HCT116 (cell line): ENCODE data around the gene NKX2-1. TPM values are rescaled to one million over a fixed set of nuclear protein-coding genes. Genes with fewer than 3 reads are reported as not detected.

Source experiments
- ATAC-seq: fragments of 200-7000 bp; cut with Tn5 transposase; 2 replicates; pipeline ENCODE4 v1.9.1; 2020; ENCODE audit warnings: mild to moderate bottlenecking, moderate library complexity
- BruUV-seq: library from RNA; stranded (reverse); fragments of 400-500 nt; replicated peaks from 2 replicates; lab custom pipeline; 2021; lab: Mats Ljungman, UMichigan
- CTCF ChIA-PET: fragments of 300-600 bp; sonication (Branson Sonifier 250); formaldehyde crosslinking; loops from one replicate; lab custom pipeline; 2021; ENCODE audit warnings: antibody characterized with exemption; lab: Charles Lee
- POLR2A ChIA-PET: fragments of 300-600, 350-600 bp; sonication (Branson Sonifier 250); formaldehyde crosslinking; loops from one replicate; lab custom pipeline; 2021; ENCODE audit warnings: antibody characterized with exemption; lab: Charles Lee
- RAD21 ChIA-PET, 2 experiments: fragments of 300-600 bp; sonication (Branson Sonifier 250); formaldehyde crosslinking; loops; one replicate each; lab custom pipeline; 2023; ENCODE audit warnings: low total read pairs in 2 of 2; ENCODE audit not compliant: uncharacterized antibody in 2 of 2, unreplicated experiment in 2 of 2, low non-redundant PET in 1 of 2; lab: Charles Lee
- DNase-seq: peaks from one replicate; pipeline ENCODE4 v3.0.0-alpha.2; 2010; ENCODE audit warnings: low read depth, low spot score
- H2AFZ ChIP-seq: fragments of 200-600 bp; shearing (Covaris generic), sonication (generic); 2 replicates; pipeline ENCODE4 v1.6.1; 2017; ENCODE audit warnings: low read depth, mixed run types, mixed read lengths, antibody characterized with exemption, low read length; ENCODE audit not compliant: poor library complexity, severe bottlenecking
- H3K27ac ChIP-seq: 2 replicates; pipeline ENCODE4 v1.5.1; 2012; ENCODE audit warnings: low read depth, low read length
- H3K27me3 ChIP-seq: fragments of 200-600 bp; sonication (generic); 2 replicates; pipeline ENCODE4 v1.6.1; 2016; ENCODE audit warnings: mixed run types, low read length, mixed read lengths; ENCODE audit not compliant: insufficient read depth
- H3K36me3 ChIP-seq, 2 experiments: fragments of 200-500 bp in 1 of 2; fragments of 200-600 bp in 1 of 2; sonication (Bioruptor generic) in 1 of 2; sonication (generic) in 1 of 2; 2 replicates each; pipeline versions ENCODE4 v1.5.1 to v1.6.1; 2014 to 2016; ENCODE audit warnings: low read length in 2 of 2, inconsistent platforms in 1 of 2, mixed read lengths in 1 of 2, mixed run types in 1 of 2; ENCODE audit not compliant: insufficient read depth in 2 of 2, control insufficient read depth in 1 of 2
- H3K4me1 ChIP-seq, 2 experiments: fragments of 200-600 bp in 1 of 2; sonication (generic) in 1 of 2; 2 replicates each; pipeline versions ENCODE4 v1.5.1 to v1.6.1; 2012 to 2017; ENCODE audit warnings: low read length in 2 of 2, inconsistent platforms in 1 of 2, mild to moderate bottlenecking in 1 of 2, mixed read lengths in 1 of 2, mixed run types in 1 of 2, moderate library complexity in 1 of 2; ENCODE audit not compliant: insufficient read depth in 2 of 2, control insufficient read depth in 1 of 2
- H3K4me2 ChIP-seq: fragments of 200-600 bp; sonication (generic); 2 replicates; pipeline ENCODE4 v1.6.1; 2017; ENCODE audit warnings: mixed run types, low read length, mixed read lengths
- H3K4me3 ChIP-seq, 2 experiments: fragments of 200-600 bp in 1 of 2; sonication (generic) in 1 of 2; replicated peaks in 1 of 2; 2 replicates each; pipeline ENCODE4 v1.5.1; 2011 to 2016; ENCODE audit warnings: low read length in 2 of 2, control low read depth in 1 of 2, low read depth in 1 of 2, mild to moderate bottlenecking in 1 of 2, mixed read lengths in 1 of 2, mixed run types in 1 of 2
- H3K79me2 ChIP-seq: fragments of 200-600 bp; sonication (generic); 2 replicates; pipeline ENCODE4 v1.6.1; 2017; ENCODE audit warnings: mild to moderate bottlenecking, mixed run types, low read length, moderate library complexity, mixed read lengths; ENCODE audit not compliant: insufficient read depth
- H3K9ac ChIP-seq: fragments of 200-600 bp; sonication (generic); 2 replicates; pipeline ENCODE4 v1.6.1; 2016; ENCODE audit warnings: low read length, mixed read lengths
- H3K9me2 ChIP-seq: fragments of 200-600 bp; sonication (generic), shearing (Covaris generic); 2 replicates; pipeline ENCODE4 v1.6.1; 2017; ENCODE audit warnings: mixed run types, mild to moderate bottlenecking, moderate library complexity; ENCODE audit not compliant: insufficient read depth
- H3K9me3 ChIP-seq, 2 experiments: fragments of 200-500 bp in 1 of 2; fragments of 200-600 bp in 1 of 2; sonication (Bioruptor generic) in 1 of 2; sonication (generic) in 1 of 2; 2 replicates each; pipeline ENCODE4 v1.6.1; 2014 to 2017; ENCODE audit warnings: low read length in 2 of 2, mixed read lengths in 2 of 2, inconsistent platforms in 1 of 2, low read depth in 1 of 2, mild to moderate bottlenecking in 1 of 2, mixed run types in 1 of 2, moderate library complexity in 1 of 2; ENCODE audit not compliant: control insufficient read depth in 1 of 2, insufficient read depth in 1 of 2
- H4K20me1 ChIP-seq: fragments of 200-600 bp; sonication (generic), shearing (Covaris generic); 2 replicates; pipeline ENCODE4 v1.6.1; 2017; ENCODE audit warnings: mixed run types, mild to moderate bottlenecking, moderate library complexity; ENCODE audit not compliant: insufficient read depth
- ELF1 ChIP-seq: IDR thresholded peaks from 2 replicates; pipeline ENCODE4 v1.6.1; 2012; ENCODE audit warnings: low read depth, borderline replicate concordance
- EZH2 ChIP-seq: fragments of 200-600 bp; sonication (generic); IDR thresholded peaks from 2 replicates; pipeline ENCODE4 v1.6.1; 2017; ENCODE audit warnings: antibody characterized with exemption, mixed run types
- EZH2phosphoT487 ChIP-seq: fragments of 200-600 bp; IDR thresholded peaks from 2 replicates; pipeline ENCODE4 v1.6.1; 2018; ENCODE audit warnings: antibody characterized with exemption, borderline replicate concordance
- FOSL1 ChIP-seq: IDR thresholded peaks from 2 replicates; pipeline ENCODE4 v1.6.1; 2012; ENCODE audit warnings: low read depth
- JUND ChIP-seq: IDR thresholded peaks from 2 replicates; pipeline ENCODE4 v1.6.1; 2012
- REST ChIP-seq: IDR thresholded peaks from 2 replicates; pipeline ENCODE4 v1.6.1; 2012; ENCODE audit warnings: low read depth
- SIN3A ChIP-seq: IDR thresholded peaks from 2 replicates; pipeline ENCODE4 v1.6.1; 2012; ENCODE audit warnings: low read depth
- SP1 ChIP-seq: IDR thresholded peaks from 2 replicates; pipeline ENCODE4 v1.6.1; 2012; ENCODE audit warnings: low read depth
- ZFX ChIP-seq: fragments of 450-650 bp; IDR thresholded peaks from 2 replicates; pipeline ENCODE4 v1.6.1; 2017
- ZNF274 ChIP-seq: fragments of 200-500 bp; sonication (Bioruptor generic); IDR thresholded peaks from 2 replicates; pipeline ENCODE4 v1.6.1; 2014; ENCODE audit warnings: mild to moderate bottlenecking, low read depth, low read length, inconsistent platforms
- intact Hi-C: fragments of 100-400 bp; cut with micrococcal nuclease; formaldehyde crosslinking; loops from 2 replicates; pipeline ENCODE4 v1.10.0; 2022
- total RNA-seq: library from RNA; stranded (reverse); gene quantifications from one replicate; pipeline ENCODE4 v1.2.1, GENCODE V29; 2021; ENCODE audit not compliant: unreplicated experiment

The NKX2-1 gene
- total RNA-seq, 1 experiment from 2014 or later: 0.84 TPM

- intact Hi-C loops: no loop called here
- ChIA-PET POLR2A (no interaction called here), CTCF (interaction anchor here (0.5 to 2.6 kb wide), 2 partner anchors 11 to 444 kb away, joined by 3 to 18 read pairs; no protein-coding TSS in a partner anchor), RAD21 (no interaction called here)
- ATAC-seq: no peak
- Histone ChIP-seq H3K9ac (no peak overlapping the region), H3K9me2 (no peaks in the 10 kb centered on the region), H3K27ac (no peak overlapping the region), H2AFZ (no peak overlapping the region), H4K20me1 (no peaks in the 10 kb centered on the region), H3K9me3 (no peaks in the 10 kb centered on the region), H3K36me3 (no peaks in the 10 kb centered on the region), H3K79me2 (no peaks in the 10 kb centered on the region), H3K4me2 (no peak overlapping the region), H3K27me3 (peaks cover 19% of the 10 kb centered on the region), H3K4me1 (peaks cover 0 to 2% of the 10 kb centered on the region in 2 experiments; a peak in 1 of 4 replicates), H3K4me3 (no peak overlapping the region)
- no peak for DNase-seq
- no TSS peak for BruUV-seq
- TF ChIP-seq JUND: no peak
- TF ChIP-seq REST: no peak
- no peak for TF ChIP-seq SIN3A
- TF ChIP-seq ZNF274: no peak
- TF ChIP-seq EZH2phosphoT487: no peak
- TF ChIP-seq EZH2: no peak
- no peak for TF ChIP-seq SP1
- TF ChIP-seq ELF1: no peak
- TF ChIP-seq FOSL1: no peak
- no peak for TF ChIP-seq ZFX
These were observed 5.5 kb downstream of the NKX2-1 start for GRCh38 chr14:36514278-36515104.
